ENCODE data around the gene SYNPR. TPM values are rescaled to one million over a fixed set of nuclear protein-coding genes. Genes with fewer than 3 reads are reported as not detected.
"Not testable (repeated sequence)": the region's sequence is repeated elsewhere in the genome, so short reads cannot be mapped to it uniquely, and the experiment has no call there.

The SYNPR gene
- total RNA-seq, 2 experiments from 2014 or later: not detected

DNA sequence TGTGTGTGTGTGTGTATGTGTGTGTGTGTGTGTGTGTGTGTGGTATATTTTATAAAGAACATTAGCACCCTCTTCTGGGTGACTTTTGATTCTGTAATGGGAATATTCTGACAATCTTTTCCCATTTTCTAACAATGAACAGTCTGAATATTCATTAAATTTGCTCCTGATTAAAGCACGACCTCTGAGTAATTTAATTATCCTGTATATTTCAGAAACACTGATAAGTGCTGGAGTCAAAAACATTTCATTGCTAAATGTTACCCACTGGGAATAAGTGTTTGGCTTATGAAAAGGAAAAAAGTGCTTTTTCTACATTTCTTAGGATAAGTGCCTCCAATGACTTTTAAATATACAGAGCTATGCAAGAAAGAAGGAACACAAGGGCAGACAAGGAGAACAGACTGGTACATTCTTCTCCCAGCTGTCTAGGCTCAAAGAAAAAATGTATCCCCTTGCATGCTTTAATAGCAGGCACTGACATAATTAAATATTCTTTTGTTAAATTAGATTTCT lies 32.3 kb upstream of the SYNPR start:
- intact Hi-C loops (cut with micrococcal nuclease; ENCODE audit: unreplicated experiment): no loop called here
- H3K79me2 ChIP-seq (ENCODE audit: insufficient read depth, low read depth, low read length): no peaks in the 10 kb centered on the region
- H3K9me3 ChIP-seq (ENCODE audit: low read length): no peaks in the 10 kb centered on the region
- CTCF ChIA-PET (ENCODE audit: unreplicated experiment): no interaction called here
- POLR2A ChIA-PET: no interaction called here
- H3K4me1 ChIP-seq (ENCODE audit: insufficient read depth, low read length, poor library complexity, severe bottlenecking): no peaks in the 10 kb centered on the region
- H3K36me3 ChIP-seq (ENCODE audit: insufficient read depth, low read length): no peaks in the 10 kb centered on the region
- no peak overlapping the region for H3K4me2 ChIP-seq (ENCODE audit: low read length)
- H3K27ac ChIP-seq (ENCODE audit: low read depth, low read length, poor library complexity, severe bottlenecking): no peak overlapping the region
- H3K4me3 ChIP-seq (ENCODE audit: low read depth, low read length, poor library complexity, severe bottlenecking): no peak overlapping the region
- BruUV-seq (replicated peaks): no TSS peak
- no peaks in the 10 kb centered on the region for H3K9me2 ChIP-seq (ENCODE audit: insufficient read depth, low read length)
- TF ChIP-seq, protein P1, sequence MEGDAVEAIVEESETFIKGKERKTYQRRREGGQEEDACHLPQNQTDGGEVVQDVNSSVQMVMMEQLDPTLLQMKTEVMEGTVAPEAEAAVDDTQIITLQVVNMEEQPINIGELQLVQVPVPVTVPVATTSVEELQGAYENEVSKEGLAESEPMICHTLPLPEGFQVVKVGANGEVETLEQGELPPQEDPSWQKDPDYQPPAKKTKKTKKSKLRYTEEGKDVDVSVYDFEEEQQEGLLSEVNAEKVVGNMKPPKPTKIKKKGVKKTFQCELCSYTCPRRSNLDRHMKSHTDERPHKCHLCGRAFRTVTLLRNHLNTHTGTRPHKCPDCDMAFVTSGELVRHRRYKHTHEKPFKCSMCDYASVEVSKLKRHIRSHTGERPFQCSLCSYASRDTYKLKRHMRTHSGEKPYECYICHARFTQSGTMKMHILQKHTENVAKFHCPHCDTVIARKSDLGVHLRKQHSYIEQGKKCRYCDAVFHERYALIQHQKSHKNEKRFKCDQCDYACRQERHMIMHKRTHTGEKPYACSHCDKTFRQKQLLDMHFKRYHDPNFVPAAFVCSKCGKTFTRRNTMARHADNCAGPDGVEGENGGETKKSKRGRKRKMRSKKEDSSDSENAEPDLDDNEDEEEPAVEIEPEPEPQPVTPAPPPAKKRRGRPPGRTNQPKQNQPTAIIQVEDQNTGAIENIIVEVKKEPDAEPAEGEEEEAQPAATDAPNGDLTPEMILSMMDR (conservative IDR thresholded peaks at IDR 0.05; ENCODE audit: low read length): peak; percentile 48
- TF ChIP-seq EZH2phosphoT487 (IDR thresholded peaks at IDR 0.05; ENCODE audit: borderline replicate concordance, low read depth, low read length): no peak
- H2AFZ ChIP-seq (ENCODE audit: low read length): no peak overlapping the region
- no peak for DNase-seq (ENCODE audit: low spot score)
- no peaks in the 10 kb centered on the region for H4K20me1 ChIP-seq (ENCODE audit: insufficient read depth, low read length)

- H3K79me2 ChIP-seq (ENCODE audit: insufficient read depth, low read depth, low read length): no peaks in the 10 kb centered on the region
- no TSS peak for BruUV-seq (replicated peaks)
- no peak for TF ChIP-seq EZH2phosphoT487 (IDR thresholded peaks at IDR 0.05; ENCODE audit: borderline replicate concordance, low read depth, low read length)
- TF ChIP-seq, protein P1 (conservative IDR thresholded peaks at IDR 0.05; ENCODE audit: low read length): no peak
- DNase-seq (ENCODE audit: low spot score): no peak
- no peaks in the 10 kb centered on the region for H3K4me1 ChIP-seq (ENCODE audit: insufficient read depth, low read length, poor library complexity, severe bottlenecking)
- ChIA-PET CTCF (ENCODE audit: unreplicated experiment) (no interaction called here), POLR2A (no interaction called here)
- no peak overlapping the region for H2AFZ ChIP-seq (ENCODE audit: low read length)
- H3K4me2 ChIP-seq (ENCODE audit: low read length): no peak overlapping the region
- no peaks in the 10 kb centered on the region for H3K9me3 ChIP-seq (ENCODE audit: low read length)
- no peaks in the 10 kb centered on the region for H4K20me1 ChIP-seq (ENCODE audit: insufficient read depth, low read length)
- no peak overlapping the region for H3K4me3 ChIP-seq (ENCODE audit: low read depth, low read length, poor library complexity, severe bottlenecking)
- H3K27ac ChIP-seq (ENCODE audit: low read depth, low read length, poor library complexity, severe bottlenecking): no peak overlapping the region
- no peaks in the 10 kb centered on the region for H3K36me3 ChIP-seq (ENCODE audit: insufficient read depth, low read length)
- intact Hi-C loops (cut with micrococcal nuclease; ENCODE audit: unreplicated experiment): no loop called here
- no peaks in the 10 kb centered on the region for H3K9me2 ChIP-seq (ENCODE audit: insufficient read depth, low read length)
Measured at GRCh38 chr3:63248015-63248414, 30.1 kb upstream of the SYNPR start.

GRCh38 chr3:63251499-63251898 lies 26.6 kb upstream of the SYNPR start:
- no peaks in the 10 kb centered on the region for H3K9me2 ChIP-seq (ENCODE audit: insufficient read depth, low read length)
- H3K9me3 ChIP-seq (ENCODE audit: low read length): no peaks in the 10 kb centered on the region
- H3K4me2 ChIP-seq (ENCODE audit: low read length): no peak overlapping the region
- H3K4me1 ChIP-seq (ENCODE audit: insufficient read depth, low read length, poor library complexity, severe bottlenecking): no peaks in the 10 kb centered on the region
- DNase-seq (ENCODE audit: low spot score): no peak
- H3K27ac ChIP-seq (ENCODE audit: low read depth, low read length, poor library complexity, severe bottlenecking): no peak overlapping the region
- no TSS peak for BruUV-seq (replicated peaks)
- intact Hi-C loops (cut with micrococcal nuclease; ENCODE audit: unreplicated experiment): no loop called here
- no peaks in the 10 kb centered on the region for H3K79me2 ChIP-seq (ENCODE audit: insufficient read depth, low read depth, low read length)
- no peaks in the 10 kb centered on the region for H3K36me3 ChIP-seq (ENCODE audit: insufficient read depth, low read length)
- TF ChIP-seq, protein P1 (conservative IDR thresholded peaks at IDR 0.05; ENCODE audit: low read length): no peak
- no peak for TF ChIP-seq EZH2phosphoT487 (IDR thresholded peaks at IDR 0.05; ENCODE audit: borderline replicate concordance, low read depth, low read length)
- H3K4me3 ChIP-seq (ENCODE audit: low read depth, low read length, poor library complexity, severe bottlenecking): no peak overlapping the region
- POLR2A ChIA-PET: no interaction called here
- H2AFZ ChIP-seq (ENCODE audit: low read length): no peak overlapping the region
- no peaks in the 10 kb centered on the region for H4K20me1 ChIP-seq (ENCODE audit: insufficient read depth, low read length)
- CTCF ChIA-PET (ENCODE audit: unreplicated experiment): no interaction called here

- H3K4me2 ChIP-seq (ENCODE audit: low read length); H3K79me2 ChIP-seq (ENCODE audit: insufficient read depth, low read depth, low read length); H4K20me1 ChIP-seq (ENCODE audit: insufficient read depth, low read length); H3K27ac ChIP-seq (ENCODE audit: low read depth, low read length, poor library complexity, severe bottlenecking); BruUV-seq (replicated peaks); H3K4me3 ChIP-seq (ENCODE audit: low read depth, low read length, poor library complexity, severe bottlenecking); H3K9me3 ChIP-seq (ENCODE audit: low read length); intact Hi-C loops (cut with micrococcal nuclease; ENCODE audit: unreplicated experiment); H3K36me3 ChIP-seq (ENCODE audit: insufficient read depth, low read length); POLR2A ChIA-PET; H2AFZ ChIP-seq (ENCODE audit: low read length); H3K4me1 ChIP-seq (ENCODE audit: insufficient read depth, low read length, poor library complexity, severe bottlenecking); DNase-seq (ENCODE audit: low spot score); CTCF ChIA-PET (ENCODE audit: unreplicated experiment); H3K9me2 ChIP-seq (ENCODE audit: insufficient read depth, low read length): not testable (repeated sequence)
Measured at GRCh38 chr3:63255819-63256218, 22.3 kb upstream of the SYNPR start.

Data from OCI-LY7 (cell line).